IgD-negative memory B cell (primary cell): ENCODE results near the gene DAB1. TPM values are rescaled to one million over a fixed set of nuclear protein-coding genes. Genes with fewer than 3 reads are reported as not detected.

Experiments
- H3K27ac Mint-ChIP-seq, 3 donors: one replicate each; pipeline ENCODE4 v1.8.0; 2020 to 2022; ENCODE audit warnings: mild to moderate bottlenecking in 3 of 3, mixed read lengths in 3 of 3, moderate library complexity in 1 of 3
- H3K27me3 Mint-ChIP-seq: one replicate; pipeline ENCODE4 v1.8.0; 2021; ENCODE audit warnings: mixed read lengths
- H3K36me3 Mint-ChIP-seq: one replicate; pipeline ENCODE4 v1.8.0; 2020; ENCODE audit warnings: mild to moderate bottlenecking, mixed read lengths
- H3K4me1 Mint-ChIP-seq, 3 donors: one replicate each; pipeline ENCODE4 v1.8.0; 2020 to 2022; ENCODE audit warnings: mixed read lengths in 3 of 3, mild to moderate bottlenecking in 1 of 3
- H3K4me3 Mint-ChIP-seq, 4 donors: one replicate each; pipeline ENCODE4 v1.8.0; 2020 to 2022; ENCODE audit warnings: mild to moderate bottlenecking in 4 of 4, mixed read lengths in 4 of 4, moderate library complexity in 3 of 4
- H3K9me3 Mint-ChIP-seq, 3 donors: one replicate each; pipeline ENCODE4 v1.8.0; 2020 to 2021; ENCODE audit warnings: mixed read lengths in 3 of 3, mild to moderate bottlenecking in 1 of 3
- polyA plus RNA-seq: library from polyadenylated mRNA; unstranded; fragments of 300-500 nt; fragmentation: Illumina TruSeq; gene quantifications from one replicate; pipeline ENCODE4 v1.2.3, GENCODE V29; 2021

Gene DAB1
- 0.08 TPM for polyA plus RNA-seq

DNA sequence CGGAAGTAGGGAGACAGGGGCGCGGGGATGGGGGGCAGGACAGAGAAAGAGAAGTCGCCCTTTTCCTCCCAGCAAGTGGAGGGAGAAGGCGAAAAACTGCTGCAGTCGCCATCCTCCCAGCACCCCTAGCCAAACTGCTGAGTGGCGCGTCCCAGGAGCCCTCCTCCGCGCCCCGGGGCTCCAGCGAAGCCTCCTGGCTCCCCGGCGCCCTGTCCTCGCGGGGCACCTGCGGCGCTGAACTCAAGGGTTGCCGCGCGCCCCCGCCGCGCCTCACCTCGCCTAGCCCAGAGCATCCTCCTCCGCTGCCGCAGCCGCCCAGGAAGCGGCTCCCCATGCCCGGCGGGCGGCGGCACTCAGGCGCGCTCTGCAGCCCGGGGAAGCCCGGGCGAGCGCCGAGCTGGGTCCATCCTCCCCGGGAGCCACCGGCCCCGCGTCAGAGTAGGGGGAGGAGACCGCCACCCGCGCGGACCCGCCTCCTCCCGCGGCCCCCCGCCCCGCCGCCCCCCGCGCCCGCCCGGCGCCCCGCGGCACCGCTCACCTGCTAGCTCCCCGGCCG is at the start of gene DAB1:
Gene DAB1, minus strand, starts transcription at position 405 of the 556 bp plus-strand sequence. CDS start 133,030 bp downstream, outside the sequence.
- Mint-ChIP-seq H3K36me3 (peaks cover 2% of the 10 kb centered on the region), H3K27me3 (peaks cover 54% of the 10 kb centered on the region), H3K9me3 (peaks cover 0 to 4% (median 4%) of the 10 kb centered on the region in 3 donors), H3K4me1 (peaks cover 0 to 5% (median 0%) of the 10 kb centered on the region in 3 donors), H3K4me3 (peak within 1 kb of the TSS in 2 of 4 donors; percentile 9 to 43), H3K27ac (peak within 1 kb of the TSS in 1 of 3 donors; percentile 57)

DNA sequence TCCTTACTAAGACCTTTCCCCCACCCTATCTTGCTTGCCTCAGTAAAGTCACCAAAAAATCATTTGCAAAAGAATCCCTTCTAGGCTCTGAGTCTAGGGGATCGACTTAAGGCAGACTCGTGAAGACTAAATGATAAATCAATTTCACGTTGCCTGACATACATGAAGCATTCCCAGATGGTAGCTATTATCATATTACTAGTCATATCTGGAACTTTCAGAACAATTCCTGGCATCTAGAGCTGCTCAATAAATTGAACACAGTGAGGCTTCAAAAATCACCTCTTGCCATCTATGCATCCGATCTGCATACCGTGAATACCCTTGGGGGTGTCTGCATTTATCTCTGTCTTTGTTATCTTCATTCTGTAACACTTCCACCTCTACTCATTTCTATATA is 49.6 kb upstream of the DAB1 start:
- H3K4me3 Mint-ChIP-seq = no peak overlapping the region
- H3K27me3 Mint-ChIP-seq = no peaks in the 10 kb centered on the region
- peaks cover 0 to 6% (median 5%) of the 10 kb centered on the region in 3 donors for H3K9me3 Mint-ChIP-seq
- H3K4me1 Mint-ChIP-seq = no peaks in the 10 kb centered on the region
- peaks cover 2% of the 10 kb centered on the region for H3K36me3 Mint-ChIP-seq
- H3K27ac Mint-ChIP-seq = no peak overlapping the region

GRCh38 chr1:57471995-57472394 is 48.1 kb upstream of the DAB1 start:
- peaks cover 2% of the 10 kb centered on the region for H3K36me3 Mint-ChIP-seq
- no peak overlapping the region for H3K4me3 Mint-ChIP-seq
- no peaks in the 10 kb centered on the region for H3K4me1 Mint-ChIP-seq
- no peaks in the 10 kb centered on the region for H3K27me3 Mint-ChIP-seq
- H3K27ac Mint-ChIP-seq = no peak overlapping the region
- H3K9me3 Mint-ChIP-seq = peaks cover 0 to 6% (median 5%) of the 10 kb centered on the region in 3 donors

GRCh38 chr1:57470036-57470435 is 46.2 kb upstream of the DAB1 start:
- no peaks in the 10 kb centered on the region for H3K27me3 Mint-ChIP-seq
- H3K9me3 Mint-ChIP-seq = peaks cover 0 to 6% (median 5%) of the 10 kb centered on the region in 3 donors
- no peak overlapping the region for H3K27ac Mint-ChIP-seq
- peaks cover 2% of the 10 kb centered on the region for H3K36me3 Mint-ChIP-seq
- H3K4me1 Mint-ChIP-seq = no peaks in the 10 kb centered on the region
- H3K4me3 Mint-ChIP-seq = no peak overlapping the region

GRCh38 chr1:57468641-57469523 is 45.0 kb upstream of the DAB1 start:
- H3K27me3 Mint-ChIP-seq = no peaks in the 10 kb centered on the region
- H3K9me3 Mint-ChIP-seq = peaks cover 0 to 6% (median 5%) of the 10 kb centered on the region in 3 donors
- no peaks in the 10 kb centered on the region for H3K4me1 Mint-ChIP-seq
- no peak overlapping the region for H3K27ac Mint-ChIP-seq
- no peak overlapping the region for H3K4me3 Mint-ChIP-seq
- H3K36me3 Mint-ChIP-seq = peaks cover 2% of the 10 kb centered on the region

GRCh38 chr1:57467830-57468229 is 44.0 kb upstream of the DAB1 start:
- Mint-ChIP-seq H3K9me3 (peaks cover 0 to 5% (median 3%) of the 10 kb centered on the region in 3 donors), H3K36me3 (peaks cover 2% of the 10 kb centered on the region), H3K4me1 (no peaks in the 10 kb centered on the region), H3K27me3 (no peaks in the 10 kb centered on the region), H3K4me3 (no peak overlapping the region), H3K27ac (no peak overlapping the region)

DNA sequence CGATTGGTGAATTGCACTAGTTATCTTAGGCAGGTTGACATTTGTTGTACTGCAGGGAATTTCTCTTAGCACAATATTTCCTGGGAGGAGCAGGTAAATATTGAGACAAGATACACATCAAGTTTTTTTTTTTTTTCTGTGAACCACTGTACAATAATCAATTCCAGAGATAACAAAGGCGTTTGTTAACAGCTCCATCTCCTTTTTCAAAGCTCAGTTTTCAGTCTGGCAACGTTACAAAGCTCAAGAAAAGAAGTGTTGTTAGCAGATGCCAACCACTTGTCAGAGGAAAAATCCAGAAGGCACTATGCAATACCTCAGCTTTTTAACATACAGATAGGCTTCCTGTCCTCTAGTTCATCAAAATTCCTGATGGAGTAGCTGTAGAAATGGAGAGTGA is 40.9 kb upstream of the DAB1 start:
- no peak overlapping the region for H3K27ac Mint-ChIP-seq
- H3K9me3 Mint-ChIP-seq = no peaks in the 10 kb centered on the region
- H3K27me3 Mint-ChIP-seq = no peaks in the 10 kb centered on the region
- no peaks in the 10 kb centered on the region for H3K4me1 Mint-ChIP-seq
- no peaks in the 10 kb centered on the region for H3K36me3 Mint-ChIP-seq
- H3K4me3 Mint-ChIP-seq = no peak overlapping the region

- H3K4me1 Mint-ChIP-seq = no peaks in the 10 kb centered on the region
- H3K36me3 Mint-ChIP-seq = no peaks in the 10 kb centered on the region
- no peaks in the 10 kb centered on the region for H3K27me3 Mint-ChIP-seq
- no peak overlapping the region for H3K4me3 Mint-ChIP-seq
- no peaks in the 10 kb centered on the region for H3K9me3 Mint-ChIP-seq
- H3K27ac Mint-ChIP-seq = no peak overlapping the region
Measured at GRCh38 chr1:57463343-57463742, 39.5 kb upstream of the DAB1 start.

DNA sequence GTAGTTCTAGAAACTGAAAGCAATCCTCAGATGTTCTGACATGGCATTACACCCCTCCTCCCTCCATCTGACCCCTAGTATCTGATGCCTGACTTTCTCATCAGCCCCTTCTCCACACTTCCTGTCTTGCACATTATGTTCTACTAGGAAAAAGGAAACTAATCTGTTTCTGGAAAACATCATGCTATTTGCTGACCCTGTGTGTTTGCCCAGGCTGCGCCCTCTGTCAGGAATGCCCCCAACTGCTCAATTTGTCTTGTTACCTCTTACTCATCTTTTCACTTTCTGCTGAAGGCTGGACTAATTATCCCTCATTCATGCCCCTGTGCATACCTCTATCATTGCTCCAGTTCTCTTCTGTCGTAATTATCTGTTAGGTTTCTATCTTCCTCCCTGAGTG is 37.5 kb upstream of the DAB1 start:
- Mint-ChIP-seq H3K9me3 (peaks cover 6 to 13% (median 6%) of the 10 kb centered on the region in 3 donors), H3K36me3 (no peaks in the 10 kb centered on the region), H3K27ac (no peak overlapping the region), H3K4me3 (no peak overlapping the region), H3K27me3 (peaks cover 1% of the 10 kb centered on the region), H3K4me1 (no peaks in the 10 kb centered on the region)

- Mint-ChIP-seq H3K36me3 (no peaks in the 10 kb centered on the region), H3K4me1 (no peaks in the 10 kb centered on the region), H3K4me3 (no peak overlapping the region), H3K27ac (no peak overlapping the region), H3K9me3 (peaks cover 0 to 11% (median 5%) of the 10 kb centered on the region in 3 donors), H3K27me3 (peaks cover 1% of the 10 kb centered on the region)
Measured at GRCh38 chr1:57451516-57451915, 27.7 kb upstream of the DAB1 start.

DNA sequence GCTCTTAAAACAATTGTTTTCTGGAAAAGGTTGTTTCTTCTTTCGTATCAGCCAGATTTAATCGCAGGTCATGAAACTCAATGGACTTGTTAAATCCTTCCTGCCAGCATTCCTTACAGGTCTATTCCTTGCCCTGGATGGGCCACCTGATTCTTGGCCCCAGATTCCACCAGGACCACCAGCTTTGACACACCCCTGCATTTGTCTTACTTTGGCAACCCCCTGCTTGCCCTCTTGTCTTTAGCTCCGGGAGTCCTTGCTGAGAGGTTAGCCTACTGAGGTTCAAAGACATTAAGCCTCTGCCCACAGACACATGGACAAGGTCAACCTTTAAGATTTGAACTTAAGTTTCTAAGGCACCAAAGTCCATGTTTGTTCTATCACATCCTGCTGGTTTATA is 27.1 kb upstream of the DAB1 start:
- Mint-ChIP-seq H3K9me3 (peaks cover 0 to 11% (median 5%) of the 10 kb centered on the region in 3 donors), H3K27me3 (peaks cover 1% of the 10 kb centered on the region), H3K4me3 (no peak overlapping the region), H3K27ac (no peak overlapping the region), H3K4me1 (no peaks in the 10 kb centered on the region), H3K36me3 (no peaks in the 10 kb centered on the region)

DNA sequence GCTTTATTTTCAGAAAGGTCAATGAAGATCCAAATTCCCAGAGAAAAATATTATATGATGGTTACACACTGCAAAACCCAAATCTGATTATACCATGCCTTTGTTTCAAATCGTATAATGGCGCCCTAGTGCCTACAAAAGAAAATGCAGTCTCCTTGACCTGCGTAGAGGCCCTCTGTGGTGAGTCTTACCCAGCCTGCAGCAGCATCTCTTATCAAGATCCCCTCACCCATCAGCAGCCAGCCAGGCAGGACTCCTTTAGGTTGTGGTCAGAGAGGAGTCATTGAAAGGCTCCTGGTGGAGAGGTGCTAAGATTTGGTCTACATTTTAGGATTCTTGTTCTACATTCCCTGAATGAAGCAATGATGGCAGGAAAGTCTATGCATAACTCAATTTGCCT is 23.7 kb upstream of the DAB1 start:
- H3K4me1 Mint-ChIP-seq = no peaks in the 10 kb centered on the region
- no peak overlapping the region for H3K4me3 Mint-ChIP-seq
- H3K9me3 Mint-ChIP-seq = peaks cover 0 to 5% (median 0%) of the 10 kb centered on the region in 3 donors
- H3K36me3 Mint-ChIP-seq = no peaks in the 10 kb centered on the region
- H3K27me3 Mint-ChIP-seq = no peaks in the 10 kb centered on the region
- H3K27ac Mint-ChIP-seq = no peak overlapping the region

GRCh38 chr1:57443004-57443403 is 19.1 kb upstream of the DAB1 start:
- H3K4me1 Mint-ChIP-seq = no peaks in the 10 kb centered on the region
- no peak overlapping the region for H3K27ac Mint-ChIP-seq
- no peaks in the 10 kb centered on the region for H3K36me3 Mint-ChIP-seq
- H3K4me3 Mint-ChIP-seq = no peak overlapping the region
- peaks cover 3% of the 10 kb centered on the region for H3K27me3 Mint-ChIP-seq
- peaks cover 0 to 6% (median 0%) of the 10 kb centered on the region in 3 donors for H3K9me3 Mint-ChIP-seq

DNA sequence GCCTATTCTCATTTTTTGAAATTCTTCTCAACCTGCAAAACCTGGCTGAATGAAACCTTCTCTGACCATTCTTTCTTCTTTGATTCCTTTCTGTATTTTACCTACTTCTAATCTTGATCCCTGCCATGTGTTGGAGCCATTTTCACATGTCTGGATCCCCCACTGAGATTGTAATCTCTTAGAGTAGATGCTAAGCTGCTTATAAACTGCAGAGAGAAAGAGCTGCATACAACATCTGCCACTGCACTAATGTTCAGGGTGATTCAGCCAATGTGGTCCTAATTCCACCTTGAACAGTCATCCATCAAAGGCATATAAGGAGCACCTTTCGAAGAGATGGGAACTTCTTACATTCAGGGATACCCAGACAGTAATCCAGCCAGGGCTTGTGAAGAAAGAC is 16.2 kb upstream of the DAB1 start:
- Mint-ChIP-seq H3K27me3 (peaks cover 3% of the 10 kb centered on the region), H3K27ac (no peak overlapping the region), H3K9me3 (peaks cover 0 to 6% (median 0%) of the 10 kb centered on the region in 3 donors), H3K36me3 (no peaks in the 10 kb centered on the region), H3K4me3 (no peak overlapping the region), H3K4me1 (no peaks in the 10 kb centered on the region)

- no peaks in the 10 kb centered on the region for H3K36me3 Mint-ChIP-seq
- peaks cover 6% of the 10 kb centered on the region for H3K27me3 Mint-ChIP-seq
- peaks cover 2 to 4% (median 3%) of the 10 kb centered on the region in 3 donors for H3K9me3 Mint-ChIP-seq
- H3K4me1 Mint-ChIP-seq = no peaks in the 10 kb centered on the region
- no peak overlapping the region for H3K27ac Mint-ChIP-seq
- H3K4me3 Mint-ChIP-seq = no peak overlapping the region
Measured at GRCh38 chr1:57431400-57431799, 7.5 kb upstream of the DAB1 start.
